WTC11 (cell line): Measurements from ENCODE around the gene RBMXL2. TPM values are rescaled to one million over a fixed set of nuclear protein-coding genes. Genes with fewer than 3 reads are reported as not detected.

Source experiments
- ATAC-seq: fragments of 200-7000 bp; cut with Tn5 transposase; 2 replicates; pipeline ENCODE4 v1.10.0; 2021; ENCODE audit warnings: mild to moderate bottlenecking, moderate library complexity
- CTCF ChIA-PET: fragments of 300-600 bp; sonication (Branson Sonifier 250); formaldehyde crosslinking; loops from one replicate; lab custom pipeline; 2021; ENCODE audit warnings: antibody characterized with exemption; lab: Charles Lee
- POLR2A ChIA-PET: fragments of 350-600 bp; sonication (Branson Sonifier 250); formaldehyde crosslinking; loops from one replicate; lab custom pipeline; 2021; ENCODE audit warnings: antibody characterized with exemption; lab: Charles Lee
- DNase-seq: peaks from one replicate; pipeline ENCODE4 v3.0.0; 2021; ENCODE audit warnings: low spot score
- H3K27ac Mint-ChIP-seq: 2 replicates; pipeline ENCODE4 v1.8.0; 2021; ENCODE audit warnings: mixed read lengths
- H3K27me3 Mint-ChIP-seq: 2 replicates; pipeline ENCODE4 v1.8.0; 2021; ENCODE audit warnings: low read depth, mild to moderate bottlenecking, moderate library complexity, mixed read lengths
- H3K36me3 Mint-ChIP-seq: 2 replicates; pipeline ENCODE4 v1.8.0; 2021; ENCODE audit warnings: mixed read lengths
- H3K4me1 Mint-ChIP-seq: 2 replicates; pipeline ENCODE4 v1.8.0; 2022; ENCODE audit warnings: mixed read lengths
- H3K4me3 Mint-ChIP-seq: 2 replicates; pipeline ENCODE4 v1.8.0; 2021; ENCODE audit warnings: mild to moderate bottlenecking, moderate library complexity, mixed read lengths
- H3K9me3 Mint-ChIP-seq: 2 replicates; pipeline ENCODE4 v1.8.0; 2021; ENCODE audit warnings: mixed read lengths
- EMX1 ChIP-seq: fragments of 250-450 bp; sonication (Bioruptor Pico); IDR thresholded peaks from 2 replicates; pipeline ENCODE4 v1.8.0; 2021; ENCODE audit warnings: mild to moderate bottlenecking
- FOXJ3 ChIP-seq: sonication (generic); formaldehyde crosslinking; IDR thresholded peaks from 2 replicates; pipeline ENCODE4 v1.9.0; 2021; ENCODE audit warnings: missing genetic modification reagents, mild to moderate bottlenecking, borderline replicate concordance
- FOXP4 ChIP-seq: sonication (generic); formaldehyde crosslinking; IDR thresholded peaks from 2 replicates; pipeline ENCODE4 v1.8.0; 2022; ENCODE audit warnings: mild to moderate bottlenecking, missing genetic modification reagents
- JAZF1 ChIP-seq: fragments of 250-450 bp; sonication (Bioruptor Pico); IDR thresholded peaks from 2 replicates; pipeline ENCODE4 v1.9.0; 2021; ENCODE audit warnings: moderate library complexity, mild to moderate bottlenecking, inconsistent platforms
- JUN ChIP-seq: sonication (generic); formaldehyde crosslinking; IDR thresholded peaks from 2 replicates; pipeline ENCODE4 v1.8.0; 2023; ENCODE audit warnings: mild to moderate bottlenecking, missing genetic modification reagents
- MXD4 ChIP-seq: fragments of 250-450 bp; sonication (Bioruptor Pico); IDR thresholded peaks from 2 replicates; pipeline ENCODE4 v1.8.0; 2021; ENCODE audit warnings: mild to moderate bottlenecking, moderate library complexity, borderline replicate concordance
- MYBL2 ChIP-seq: sonication (generic); formaldehyde crosslinking; IDR thresholded peaks from 2 replicates; pipeline ENCODE4 v1.8.1; 2023; ENCODE audit warnings: mild to moderate bottlenecking, moderate library complexity, missing genetic modification reagents
- PRRX2 ChIP-seq: fragments of 250-450 bp; sonication (Bioruptor Pico); IDR thresholded peaks from 2 replicates; pipeline ENCODE4 v1.8.0; 2021; ENCODE audit warnings: mild to moderate bottlenecking
- RELA ChIP-seq: sonication (generic); formaldehyde crosslinking; IDR thresholded peaks from 2 replicates; pipeline ENCODE4 v1.8.1; 2022; ENCODE audit warnings: missing genetic modification reagents, mild to moderate bottlenecking, borderline replicate concordance
- SMAD4 ChIP-seq: sonication (generic); formaldehyde crosslinking; IDR thresholded peaks from 2 replicates; pipeline ENCODE4 v1.8.0; 2022; ENCODE audit warnings: mild to moderate bottlenecking, missing genetic modification reagents
- TP53 ChIP-seq: sonication (generic); formaldehyde crosslinking; IDR thresholded peaks from 2 replicates; pipeline ENCODE4 v1.8.1; 2023; ENCODE audit warnings: mild to moderate bottlenecking, missing genetic modification reagents
- ZNF138 ChIP-seq: sonication (generic); formaldehyde crosslinking; conservative IDR thresholded peaks from 2 replicates; pipeline ENCODE4 v1.8.1; 2022; ENCODE audit warnings: mild to moderate bottlenecking, moderate library complexity, missing genetic modification reagents
- ZNF219 ChIP-seq: sonication (generic); formaldehyde crosslinking; IDR thresholded peaks from 2 replicates; pipeline ENCODE4 v1.8.0; 2023; ENCODE audit warnings: missing genetic modification reagents, mild to moderate bottlenecking, borderline replicate concordance
- ZNF281 ChIP-seq: sonication (generic); formaldehyde crosslinking; IDR thresholded peaks from 2 replicates; pipeline ENCODE4 v1.8.0; 2023; ENCODE audit warnings: mild to moderate bottlenecking, missing genetic modification reagents
- ZNF671 ChIP-seq: fragments of 250-450 bp; sonication (Bioruptor Pico); IDR thresholded peaks from 2 replicates; pipeline ENCODE4 v1.8.0; 2021; ENCODE audit warnings: mild to moderate bottlenecking
- total RNA-seq: library from RNA; stranded (reverse); gene quantifications from 3 replicates; pipeline ENCODE4 v1.2.3, GENCODE V29; 2021
- TF ChIP-seq, protein P1 (sequence below): fragments of 200-600 bp; IDR thresholded peaks from 2 replicates; pipeline ENCODE4 v1.8.0; 2022; ENCODE audit warnings: antibody characterized with exemption
- TF ChIP-seq, protein P2 (sequence below): sonication (generic); formaldehyde crosslinking; IDR thresholded peaks from 2 replicates; pipeline ENCODE4 v1.8.1; 2022; ENCODE audit warnings: low read depth, missing genetic modification reagents, borderline replicate concordance
- TF ChIP-seq, protein P3 (sequence below): sonication (generic); formaldehyde crosslinking; IDR thresholded peaks from 2 replicates; pipeline ENCODE4 v1.8.0; 2023; ENCODE audit warnings: missing genetic modification reagents
- TF ChIP-seq, protein P4 (sequence below): fragments of 250-450 bp; sonication (Bioruptor Pico); IDR thresholded peaks from 2 replicates; pipeline ENCODE4 v1.9.0; 2021; ENCODE audit warnings: mild to moderate bottlenecking
- TF ChIP-seq, protein P5 (sequence below): fragments of 250-450 bp; sonication (Bioruptor Pico); IDR thresholded peaks from 2 replicates; pipeline ENCODE4 v1.8.0; 2021; ENCODE audit warnings: mild to moderate bottlenecking

The RBMXL2 gene
- total RNA-seq, 1 experiment from 2014 or later: not detected

DNA sequence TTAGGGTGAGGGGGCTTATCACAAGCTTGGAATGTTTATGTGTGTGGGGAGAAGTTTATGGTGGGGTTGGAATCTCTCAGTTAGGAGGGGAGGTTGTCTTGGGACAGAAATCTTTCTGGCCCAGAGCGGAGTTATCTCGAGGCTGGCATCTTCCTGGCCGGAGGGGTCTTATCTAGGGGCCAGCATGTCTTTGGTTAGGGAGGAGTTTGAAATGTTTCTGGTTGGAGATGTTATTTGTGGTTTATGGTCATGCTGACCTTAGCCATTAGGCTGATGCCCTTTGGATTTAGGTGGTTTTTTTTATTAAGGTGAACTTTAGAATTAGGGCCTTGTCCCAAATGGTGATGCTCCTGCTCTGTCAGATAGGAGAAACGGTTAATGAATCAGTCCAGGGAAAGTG lies 7.9 kb upstream of the RBMXL2 start (continued):
- TF ChIP-seq ZNF281 (CRISPR knock-in tag) (no peak), TP53 (CRISPR knock-in tag) (no peak), ZNF138 (CRISPR knock-in tag) (no peak), MXD4 (no peak)
- TF ChIP-seq, protein P1, sequence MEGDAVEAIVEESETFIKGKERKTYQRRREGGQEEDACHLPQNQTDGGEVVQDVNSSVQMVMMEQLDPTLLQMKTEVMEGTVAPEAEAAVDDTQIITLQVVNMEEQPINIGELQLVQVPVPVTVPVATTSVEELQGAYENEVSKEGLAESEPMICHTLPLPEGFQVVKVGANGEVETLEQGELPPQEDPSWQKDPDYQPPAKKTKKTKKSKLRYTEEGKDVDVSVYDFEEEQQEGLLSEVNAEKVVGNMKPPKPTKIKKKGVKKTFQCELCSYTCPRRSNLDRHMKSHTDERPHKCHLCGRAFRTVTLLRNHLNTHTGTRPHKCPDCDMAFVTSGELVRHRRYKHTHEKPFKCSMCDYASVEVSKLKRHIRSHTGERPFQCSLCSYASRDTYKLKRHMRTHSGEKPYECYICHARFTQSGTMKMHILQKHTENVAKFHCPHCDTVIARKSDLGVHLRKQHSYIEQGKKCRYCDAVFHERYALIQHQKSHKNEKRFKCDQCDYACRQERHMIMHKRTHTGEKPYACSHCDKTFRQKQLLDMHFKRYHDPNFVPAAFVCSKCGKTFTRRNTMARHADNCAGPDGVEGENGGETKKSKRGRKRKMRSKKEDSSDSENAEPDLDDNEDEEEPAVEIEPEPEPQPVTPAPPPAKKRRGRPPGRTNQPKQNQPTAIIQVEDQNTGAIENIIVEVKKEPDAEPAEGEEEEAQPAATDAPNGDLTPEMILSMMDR: no peak

DNA sequence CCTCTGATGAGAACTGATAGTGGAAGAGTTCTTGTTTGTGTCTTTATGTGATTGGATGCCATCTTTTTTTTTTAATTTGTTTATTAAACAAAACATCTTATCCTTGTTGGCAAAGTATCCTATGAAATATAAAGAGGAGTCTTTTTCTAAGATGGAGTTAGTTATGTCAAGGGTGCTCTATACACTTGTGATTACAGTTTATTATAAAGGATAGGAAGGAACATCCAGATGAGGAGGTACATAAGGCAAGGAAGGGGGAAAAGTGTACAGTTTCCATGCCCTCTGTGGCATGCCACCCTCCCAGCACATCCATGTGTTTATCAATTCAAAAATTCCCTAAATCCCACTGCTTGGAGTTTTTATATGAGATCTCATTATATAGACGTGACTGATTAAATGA lies 7.4 kb upstream of the RBMXL2 start:
- DNase-seq (no peak), ATAC-seq (no peak)
- Mint-ChIP-seq H3K9me3 (peaks cover 41% of the 10 kb centered on the region), H3K4me1 (peaks cover 24% of the 10 kb centered on the region), H3K27me3 (no peaks in the 10 kb centered on the region; the same call in 1 of the 2 replicates), H3K27ac (no peak overlapping the region), H3K36me3 (peaks cover 31% of the 10 kb centered on the region), H3K4me3 (no peak overlapping the region)
- CTCF ChIA-PET: no interaction called here
- TF ChIP-seq JUN (no peak), FOXJ3 (CRISPR knock-in tag) (no peak), ZNF671 (no peak), RELA (no peak), PRRX2 (CRISPR knock-in tag) (no peak), SMAD4 (CRISPR knock-in tag) (no peak), JAZF1 (CRISPR knock-in tag) (no peak), EMX1 (CRISPR knock-in tag) (no peak), FOXP4 (no peak), MYBL2 (no peak), ZNF219 (CRISPR knock-in tag) (no peak)
- TF ChIP-seq, protein P2, sequence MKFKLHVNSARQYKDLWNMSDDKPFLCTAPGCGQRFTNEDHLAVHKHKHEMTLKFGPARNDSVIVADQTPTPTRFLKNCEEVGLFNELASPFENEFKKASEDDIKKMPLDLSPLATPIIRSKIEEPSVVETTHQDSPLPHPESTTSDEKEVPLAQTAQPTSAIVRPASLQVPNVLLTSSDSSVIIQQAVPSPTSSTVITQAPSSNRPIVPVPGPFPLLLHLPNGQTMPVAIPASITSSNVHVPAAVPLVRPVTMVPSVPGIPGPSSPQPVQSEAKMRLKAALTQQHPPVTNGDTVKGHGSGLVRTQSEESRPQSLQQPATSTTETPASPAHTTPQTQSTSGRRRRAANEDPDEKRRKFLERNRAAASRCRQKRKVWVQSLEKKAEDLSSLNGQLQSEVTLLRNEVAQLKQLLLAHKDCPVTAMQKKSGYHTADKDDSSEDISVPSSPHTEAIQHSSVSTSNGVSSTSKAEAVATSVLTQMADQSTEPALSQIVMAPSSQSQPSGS (CRISPR knock-in tag): no peak
- TF ChIP-seq, protein P3, sequence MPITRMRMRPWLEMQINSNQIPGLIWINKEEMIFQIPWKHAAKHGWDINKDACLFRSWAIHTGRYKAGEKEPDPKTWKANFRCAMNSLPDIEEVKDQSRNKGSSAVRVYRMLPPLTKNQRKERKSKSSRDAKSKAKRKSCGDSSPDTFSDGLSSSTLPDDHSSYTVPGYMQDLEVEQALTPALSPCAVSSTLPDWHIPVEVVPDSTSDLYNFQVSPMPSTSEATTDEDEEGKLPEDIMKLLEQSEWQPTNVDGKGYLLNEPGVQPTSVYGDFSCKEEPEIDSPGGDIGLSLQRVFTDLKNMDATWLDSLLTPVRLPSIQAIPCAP: no peak
- TF ChIP-seq, protein P4, sequence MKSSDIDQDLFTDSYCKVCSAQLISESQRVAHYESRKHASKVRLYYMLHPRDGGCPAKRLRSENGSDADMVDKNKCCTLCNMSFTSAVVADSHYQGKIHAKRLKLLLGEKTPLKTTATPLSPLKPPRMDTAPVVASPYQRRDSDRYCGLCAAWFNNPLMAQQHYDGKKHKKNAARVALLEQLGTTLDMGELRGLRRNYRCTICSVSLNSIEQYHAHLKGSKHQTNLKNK (CRISPR knock-in tag): no peak
- TF ChIP-seq, protein P5, sequence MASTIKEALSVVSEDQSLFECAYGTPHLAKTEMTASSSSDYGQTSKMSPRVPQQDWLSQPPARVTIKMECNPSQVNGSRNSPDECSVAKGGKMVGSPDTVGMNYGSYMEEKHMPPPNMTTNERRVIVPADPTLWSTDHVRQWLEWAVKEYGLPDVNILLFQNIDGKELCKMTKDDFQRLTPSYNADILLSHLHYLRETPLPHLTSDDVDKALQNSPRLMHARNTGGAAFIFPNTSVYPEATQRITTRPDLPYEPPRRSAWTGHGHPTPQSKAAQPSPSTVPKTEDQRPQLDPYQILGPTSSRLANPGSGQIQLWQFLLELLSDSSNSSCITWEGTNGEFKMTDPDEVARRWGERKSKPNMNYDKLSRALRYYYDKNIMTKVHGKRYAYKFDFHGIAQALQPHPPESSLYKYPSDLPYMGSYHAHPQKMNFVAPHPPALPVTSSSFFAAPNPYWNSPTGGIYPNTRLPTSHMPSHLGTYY: no peak
- POLR2A ChIA-PET: no interaction called here
